HEK293 (cell line): ENCODE data around the gene NCOA7.

Source experiments
- CTCF ChIA-PET: fragments of 350-600 bp; formaldehyde crosslinking; extraction: SDS; loops from one replicate; lab custom pipeline; 2021; ENCODE audit warnings: antibody characterized with exemption; lab: Yijun Ruan, JAX
- POLR2A ChIA-PET: fragments of 300-600 bp; formaldehyde crosslinking; extraction: SDS; loops from one replicate; lab custom pipeline; 2020; ENCODE audit warnings: antibody characterized with exemption, inconsistent platforms; lab: Yijun Ruan, JAX
- H3K27ac ChIP-seq: fragments of 200-500 bp; sonication (Bioruptor generic); 2 replicates; pipeline ENCODE4 v1.5.1; 2014; ENCODE audit warnings: low read depth, low read length, control low read depth, inconsistent platforms; ENCODE audit errors: extremely low read depth
- H3K36me3 ChIP-seq, 2 experiments: fragments of 200-500 bp in 1 of 2; sonication (Bioruptor generic) in 1 of 2; 1 replicate in 1 of 2; 2 replicates in 1 of 2; pipeline ENCODE4 v1.5.1; 2014 to 2017; ENCODE audit warnings: inconsistent platforms in 2 of 2, low read length in 2 of 2; ENCODE audit not compliant: control insufficient read depth in 2 of 2, insufficient read depth in 1 of 2
- H3K4me1 ChIP-seq: fragments of 200-500 bp; sonication (Bioruptor generic); 2 replicates; pipeline ENCODE4 v1.5.1; 2014; ENCODE audit warnings: mild to moderate bottlenecking, low read length, inconsistent platforms; ENCODE audit not compliant: control insufficient read depth, insufficient read depth
- H3K4me3 ChIP-seq: 2 replicates; pipeline ENCODE4 v1.5.1; 2011; ENCODE audit warnings: low read depth, mild to moderate bottlenecking, control low read depth, low read length, moderate library complexity
- H3K9me3 ChIP-seq: fragments of 200-500 bp; sonication (Bioruptor generic); 2 replicates; pipeline ENCODE4 v1.5.1; 2014; ENCODE audit warnings: low read depth, low read length, inconsistent platforms; ENCODE audit not compliant: control insufficient read depth, insufficient read depth
- BCL11B ChIP-seq: fragments of 450-650 bp; formaldehyde crosslinking; IDR thresholded peaks from 2 replicates; pipeline ENCODE4 v1.5.1; 2016; ENCODE audit warnings: low read depth, missing biosample characterization, missing genetic modification characterization
- FEZF1 ChIP-seq: fragments of 450-650 bp; formaldehyde crosslinking; IDR thresholded peaks from 2 replicates; pipeline ENCODE4 v1.5.1; 2016; ENCODE audit warnings: missing biosample characterization, missing genetic modification characterization
- KLF10 ChIP-seq: fragments of 450-650 bp; IDR thresholded peaks from 2 replicates; pipeline ENCODE4 v1.5.1; 2018; ENCODE audit warnings: missing biosample characterization, mild to moderate bottlenecking, missing genetic modification characterization
- KLF16 ChIP-seq: fragments of 450-650 bp; formaldehyde crosslinking; IDR thresholded peaks from 2 replicates; pipeline ENCODE4 v1.5.1; 2017; ENCODE audit warnings: missing biosample characterization, missing genetic modification characterization
- KLF7 ChIP-seq: fragments of 450-650 bp; formaldehyde crosslinking; IDR thresholded peaks from 2 replicates; pipeline ENCODE4 v1.5.1; 2016; ENCODE audit warnings: missing biosample characterization, missing genetic modification characterization, borderline replicate concordance
- KLF8 ChIP-seq: fragments of 450-650 bp; formaldehyde crosslinking; IDR thresholded peaks from 2 replicates; pipeline ENCODE4 v1.5.1; 2016; ENCODE audit warnings: missing biosample characterization, missing genetic modification characterization
- TCF7L2 ChIP-seq: IDR thresholded peaks from 2 replicates; pipeline ENCODE4 v1.6.1; 2011; ENCODE audit warnings: low read depth, mild to moderate bottlenecking, inconsistent platforms, low read length, moderate library complexity, borderline replicate concordance
- ZBTB8A ChIP-seq: fragments of 450-650 bp; formaldehyde crosslinking; IDR thresholded peaks from 2 replicates; pipeline ENCODE4 v1.5.1; 2016; ENCODE audit warnings: missing biosample characterization, missing genetic modification characterization
- ZFP69B ChIP-seq: fragments of 450-650 bp; formaldehyde crosslinking; IDR thresholded peaks from 2 replicates; pipeline ENCODE4 v1.5.1; 2016; ENCODE audit warnings: missing biosample characterization, missing genetic modification characterization
- ZNF132 ChIP-seq: fragments of 450-650 bp; formaldehyde crosslinking; IDR thresholded peaks from 2 replicates; pipeline ENCODE4 v1.5.1; 2017; ENCODE audit warnings: missing biosample characterization, missing genetic modification characterization, borderline replicate concordance
- ZNF2 ChIP-seq: fragments of 450-650 bp; formaldehyde crosslinking; IDR thresholded peaks from 2 replicates; pipeline ENCODE4 v1.5.1; 2016; ENCODE audit warnings: missing biosample characterization, missing genetic modification characterization
- ZNF23 ChIP-seq: fragments of 450-650 bp; formaldehyde crosslinking; IDR thresholded peaks from 2 replicates; pipeline ENCODE4 v1.5.1; 2016; ENCODE audit warnings: missing biosample characterization, missing genetic modification characterization, borderline replicate concordance
- ZNF416 ChIP-seq: fragments of 450-650 bp; formaldehyde crosslinking; IDR thresholded peaks from 2 replicates; pipeline ENCODE4 v1.5.1; 2016; ENCODE audit warnings: missing biosample characterization, missing genetic modification characterization
- ZNF426 ChIP-seq: fragments of 450-650 bp; formaldehyde crosslinking; IDR thresholded peaks from 2 replicates; pipeline ENCODE4 v1.5.1; 2017; ENCODE audit warnings: missing biosample characterization, missing genetic modification characterization, mild to moderate bottlenecking, inconsistent platforms, moderate library complexity
- ZNF560 ChIP-seq: fragments of 450-650 bp; formaldehyde crosslinking; IDR thresholded peaks from 2 replicates; pipeline ENCODE4 v1.5.1; 2017; ENCODE audit warnings: missing biosample characterization, missing genetic modification characterization, borderline replicate concordance
- ZNF626 ChIP-seq: fragments of 450-650 bp; sonication (Bioruptor Pico); formaldehyde crosslinking; IDR thresholded peaks from 2 replicates; pipeline ENCODE4 v1.5.1; 2018; ENCODE audit warnings: missing biosample characterization, missing genetic modification characterization, inconsistent platforms
- ZNF76 ChIP-seq: fragments of 450-650 bp; formaldehyde crosslinking; IDR thresholded peaks from 2 replicates; pipeline ENCODE4; 2016; ENCODE audit warnings: low read depth, missing biosample characterization, missing genetic modification characterization, borderline replicate concordance
- ZNF843 ChIP-seq: fragments of 450-650 bp; formaldehyde crosslinking; IDR thresholded peaks from 2 replicates; pipeline ENCODE4 v1.5.1; 2016; ENCODE audit warnings: missing biosample characterization, missing genetic modification characterization
- ZSCAN30 ChIP-seq: fragments of 450-650 bp; IDR thresholded peaks from 2 replicates; pipeline ENCODE4 v1.5.1; 2018; ENCODE audit warnings: missing biosample characterization, mild to moderate bottlenecking, missing genetic modification characterization, moderate library complexity
- TF ChIP-seq, protein P1 (sequence below): fragments of 450-650 bp; formaldehyde crosslinking; conservative IDR thresholded peaks from 2 replicates; pipeline ENCODE4 v1.5.1; 2016; ENCODE audit warnings: low read depth, missing biosample characterization, missing genetic modification characterization
- TF ChIP-seq, protein P2 (sequence below): fragments of 450-650 bp; formaldehyde crosslinking; IDR thresholded peaks from 2 replicates; pipeline ENCODE4 v1.5.1; 2017; ENCODE audit warnings: missing biosample characterization, mild to moderate bottlenecking, missing genetic modification characterization, moderate library complexity
- TF ChIP-seq, protein P3 (sequence below): fragments of 450-650 bp; formaldehyde crosslinking; IDR thresholded peaks from 2 replicates; pipeline ENCODE4 v1.5.1; 2016; ENCODE audit warnings: missing biosample characterization, missing genetic modification characterization
- TF ChIP-seq, protein P4 (sequence below): fragments of 450-650 bp; formaldehyde crosslinking; IDR thresholded peaks from 2 replicates; pipeline ENCODE4 v1.5.1; 2017; ENCODE audit warnings: missing biosample characterization, missing genetic modification characterization

NCOA7 gene

DNA sequence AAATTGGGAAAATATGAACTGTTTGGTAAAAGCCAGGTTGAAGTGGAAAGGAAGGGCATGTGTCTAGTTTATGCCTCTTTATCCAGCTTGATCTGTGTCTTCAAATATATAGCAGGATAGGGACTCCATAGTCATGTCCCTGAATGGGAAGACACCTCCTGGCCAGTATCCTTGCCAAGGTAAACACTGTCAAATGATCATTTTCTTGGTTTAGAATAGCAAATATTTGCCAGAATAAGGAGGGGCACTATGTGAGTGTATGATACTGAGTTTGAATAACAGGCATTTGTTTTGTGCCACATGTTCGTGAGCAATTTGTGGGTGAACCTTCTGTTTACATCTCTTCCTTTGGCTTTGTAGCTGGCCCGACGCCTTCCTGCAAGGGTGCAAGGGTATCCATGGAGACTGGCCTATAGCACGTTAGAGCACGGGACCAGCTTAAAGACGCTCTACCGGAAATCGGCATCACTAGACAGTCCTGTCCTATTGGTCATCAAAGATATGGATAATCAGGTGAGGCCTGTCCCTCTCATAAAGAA is 131.6 kb downstream of the NCOA7 start (continued):
- TF ChIP-seq BCL11B (tag by site-specific recombination) (no peak), ZNF416 (tag by site-specific recombination) (no peak), ZNF76 (no peak), ZBTB8A (tag by site-specific recombination) (no peak), KLF16 (tag by site-specific recombination) (no peak), FEZF1 (tag by site-specific recombination) (no peak)
- TF ChIP-seq, protein P1, sequence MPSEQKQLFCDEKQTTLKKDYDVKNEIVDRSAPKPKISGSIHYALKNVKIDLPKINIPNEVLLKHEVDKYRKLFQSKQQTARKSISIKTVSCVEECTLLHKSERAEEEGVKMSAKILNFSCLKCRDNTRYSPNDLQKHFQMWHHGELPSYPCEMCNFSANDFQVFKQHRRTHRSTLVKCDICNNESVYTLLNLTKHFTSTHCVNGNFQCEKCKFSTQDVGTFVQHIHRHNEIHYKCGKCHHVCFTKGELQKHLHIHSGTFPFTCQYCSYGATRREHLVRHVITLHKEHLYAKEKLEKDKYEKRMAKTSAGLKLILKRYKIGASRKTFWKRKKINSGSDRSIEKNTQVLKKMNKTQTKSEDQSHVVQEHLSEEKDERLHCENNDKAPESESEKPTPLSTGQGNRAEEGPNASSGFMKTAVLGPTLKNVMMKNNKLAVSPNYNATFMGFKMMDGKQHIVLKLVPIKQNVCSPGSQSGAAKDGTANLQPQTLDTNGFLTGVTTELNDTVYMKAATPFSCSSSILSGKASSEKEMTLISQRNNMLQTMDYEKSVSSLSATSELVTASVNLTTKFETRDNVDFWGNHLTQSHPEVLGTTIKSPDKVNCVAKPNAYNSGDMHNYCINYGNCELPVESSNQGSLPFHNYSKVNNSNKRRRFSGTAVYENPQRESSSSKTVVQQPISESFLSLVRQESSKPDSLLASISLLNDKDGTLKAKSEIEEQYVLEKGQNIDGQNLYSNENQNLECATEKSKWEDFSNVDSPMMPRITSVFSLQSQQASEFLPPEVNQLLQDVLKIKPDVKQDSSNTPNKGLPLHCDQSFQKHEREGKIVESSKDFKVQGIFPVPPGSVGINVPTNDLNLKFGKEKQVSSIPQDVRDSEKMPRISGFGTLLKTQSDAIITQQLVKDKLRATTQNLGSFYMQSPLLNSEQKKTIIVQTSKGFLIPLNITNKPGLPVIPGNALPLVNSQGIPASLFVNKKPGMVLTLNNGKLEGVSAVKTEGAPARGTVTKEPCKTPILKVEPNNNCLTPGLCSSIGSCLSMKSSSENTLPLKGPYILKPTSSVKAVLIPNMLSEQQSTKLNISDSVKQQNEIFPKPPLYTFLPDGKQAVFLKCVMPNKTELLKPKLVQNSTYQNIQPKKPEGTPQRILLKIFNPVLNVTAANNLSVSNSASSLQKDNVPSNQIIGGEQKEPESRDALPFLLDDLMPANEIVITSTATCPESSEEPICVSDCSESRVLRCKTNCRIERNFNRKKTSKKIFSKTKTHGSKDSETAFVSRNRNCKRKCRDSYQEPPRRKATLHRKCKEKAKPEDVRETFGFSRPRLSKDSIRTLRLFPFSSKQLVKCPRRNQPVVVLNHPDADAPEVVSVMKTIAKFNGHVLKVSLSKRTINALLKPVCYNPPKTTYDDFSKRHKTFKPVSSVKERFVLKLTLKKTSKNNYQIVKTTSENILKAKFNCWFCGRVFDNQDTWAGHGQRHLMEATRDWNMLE, result no peak

DNA sequence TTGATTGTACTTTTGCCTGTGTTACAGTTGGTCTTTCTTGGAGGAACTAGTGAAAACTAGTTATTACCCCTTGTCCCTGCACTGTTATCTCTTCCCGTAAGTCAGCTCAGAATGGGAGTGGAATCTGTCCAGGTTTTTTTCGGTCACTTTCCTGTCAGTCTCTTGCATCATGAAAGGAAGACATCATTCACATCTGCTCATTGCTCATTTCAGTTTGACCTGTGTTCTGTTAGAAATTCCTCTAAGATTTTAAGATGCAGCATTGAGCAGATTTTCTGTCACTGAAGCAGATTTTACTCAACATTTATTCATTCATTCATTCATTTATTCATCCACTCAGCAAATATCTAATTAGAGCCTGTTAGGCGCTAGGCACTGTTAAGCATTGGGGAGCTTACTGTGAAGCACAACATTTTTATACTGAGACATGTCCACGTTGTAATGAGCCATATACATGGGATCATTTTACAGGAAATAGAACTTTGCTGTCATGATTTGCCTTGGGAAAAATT is 132.7 kb downstream of the NCOA7 start:
- TF ChIP-seq FEZF1 (tag by site-specific recombination) (peak; percentile 62), ZNF843 (tag by site-specific recombination) (no peak)
- ChIA-PET POLR2A (no interaction called here), CTCF (interaction anchor here (0.6 to 2.7 kb wide), 7 partner anchors 13 to 1911 kb away, joined by 3 to 12 read pairs (median 3); partner anchors contain the start of gene HINT3)
- peaks cover 3% of the 10 kb centered on the region; the same call in 1 of the 2 replicates for H3K4me1 ChIP-seq
- H3K4me3 ChIP-seq, result no peak overlapping the region
- no peak overlapping the region for H3K27ac ChIP-seq
- H3K9me3 ChIP-seq, result no peaks in the 10 kb centered on the region
- peaks cover 0 to 59% of the 10 kb centered on the region in 2 experiments; a peak in 2 of 3 replicates for H3K36me3 ChIP-seq

DNA sequence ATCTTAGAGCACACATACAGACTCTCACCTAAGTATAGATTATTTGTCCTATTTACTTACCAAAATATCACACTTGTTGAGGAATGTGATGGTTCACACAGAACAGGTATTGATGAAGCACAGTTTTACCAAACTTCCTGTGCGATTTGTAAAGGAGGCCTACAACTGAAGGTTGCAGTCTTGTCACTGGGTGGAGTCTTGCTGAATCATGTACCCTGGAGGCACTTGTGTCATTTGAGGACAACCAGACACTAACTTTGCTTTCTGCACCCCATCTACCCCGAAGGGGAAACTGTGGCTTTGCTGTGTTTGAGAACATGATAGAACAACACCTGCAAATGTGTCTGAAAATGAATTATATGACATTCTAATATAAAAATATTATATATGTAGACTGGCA is 133.4 kb downstream of the NCOA7 start:
- ChIA-PET POLR2A (interaction anchor here (1.2 kb wide), 1 partner anchor 16 kb away, joined by 3 read pairs; no protein-coding TSS in a partner anchor), CTCF (interaction anchor here (0.6 to 2.7 kb wide), 5 partner anchors 14 to 236 kb away, joined by 3 to 12 read pairs (median 5); partner anchors contain the start of gene HINT3)
- Histone ChIP-seq H3K4me1 (peaks cover 3% of the 10 kb centered on the region; the same call in 1 of the 2 replicates), H3K4me3 (no peak overlapping the region), H3K9me3 (no peaks in the 10 kb centered on the region), H3K27ac (no peak overlapping the region), H3K36me3 (peaks cover 0 to 65% of the 10 kb centered on the region in 2 experiments; a peak in 2 of 3 replicates)
- TF ChIP-seq KLF10 (tag by site-specific recombination) (no peak), ZNF560 (tag by site-specific recombination) (no peak), KLF7 (tag by site-specific recombination) (no peak), ZNF23 (tag by site-specific recombination) (no peak), TCF7L2 (no peak), ZNF416 (tag by site-specific recombination) (no peak), ZBTB8A (tag by site-specific recombination) (no peak), ZNF426 (tag by site-specific recombination) (no peak), ZNF626 (tag by site-specific recombination) (no peak), ZNF2 (tag by site-specific recombination) (no peak), ZSCAN30 (no peak), ZFP69B (tag by site-specific recombination) (no peak), KLF8 (no peak), ZNF132 (tag by site-specific recombination) (no peak)
- TF ChIP-seq, protein P2, sequence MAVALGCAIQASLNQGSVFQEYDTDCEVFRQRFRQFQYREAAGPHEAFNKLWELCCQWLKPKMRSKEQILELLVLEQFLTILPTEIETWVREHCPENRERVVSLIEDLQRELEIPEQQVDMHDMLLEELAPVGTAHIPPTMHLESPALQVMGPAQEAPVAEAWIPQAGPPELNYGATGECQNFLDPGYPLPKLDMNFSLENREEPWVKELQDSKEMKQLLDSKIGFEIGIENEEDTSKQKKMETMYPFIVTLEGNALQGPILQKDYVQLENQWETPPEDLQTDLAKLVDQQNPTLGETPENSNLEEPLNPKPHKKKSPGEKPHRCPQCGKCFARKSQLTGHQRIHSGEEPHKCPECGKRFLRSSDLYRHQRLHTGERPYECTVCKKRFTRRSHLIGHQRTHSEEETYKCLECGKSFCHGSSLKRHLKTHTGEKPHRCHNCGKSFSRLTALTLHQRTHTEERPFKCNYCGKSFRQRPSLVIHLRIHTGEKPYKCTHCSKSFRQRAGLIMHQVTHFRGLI, result no peak
- TF ChIP-seq, protein P3, sequence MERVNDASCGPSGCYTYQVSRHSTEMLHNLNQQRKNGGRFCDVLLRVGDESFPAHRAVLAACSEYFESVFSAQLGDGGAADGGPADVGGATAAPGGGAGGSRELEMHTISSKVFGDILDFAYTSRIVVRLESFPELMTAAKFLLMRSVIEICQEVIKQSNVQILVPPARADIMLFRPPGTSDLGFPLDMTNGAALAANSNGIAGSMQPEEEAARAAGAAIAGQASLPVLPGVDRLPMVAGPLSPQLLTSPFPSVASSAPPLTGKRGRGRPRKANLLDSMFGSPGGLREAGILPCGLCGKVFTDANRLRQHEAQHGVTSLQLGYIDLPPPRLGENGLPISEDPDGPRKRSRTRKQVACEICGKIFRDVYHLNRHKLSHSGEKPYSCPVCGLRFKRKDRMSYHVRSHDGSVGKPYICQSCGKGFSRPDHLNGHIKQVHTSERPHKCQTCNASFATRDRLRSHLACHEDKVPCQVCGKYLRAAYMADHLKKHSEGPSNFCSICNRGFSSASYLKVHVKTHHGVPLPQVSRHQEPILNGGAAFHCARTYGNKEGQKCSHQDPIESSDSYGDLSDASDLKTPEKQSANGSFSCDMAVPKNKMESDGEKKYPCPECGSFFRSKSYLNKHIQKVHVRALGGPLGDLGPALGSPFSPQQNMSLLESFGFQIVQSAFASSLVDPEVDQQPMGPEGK (tag by site-specific recombination), result no peak
- TF ChIP-seq, protein P4, sequence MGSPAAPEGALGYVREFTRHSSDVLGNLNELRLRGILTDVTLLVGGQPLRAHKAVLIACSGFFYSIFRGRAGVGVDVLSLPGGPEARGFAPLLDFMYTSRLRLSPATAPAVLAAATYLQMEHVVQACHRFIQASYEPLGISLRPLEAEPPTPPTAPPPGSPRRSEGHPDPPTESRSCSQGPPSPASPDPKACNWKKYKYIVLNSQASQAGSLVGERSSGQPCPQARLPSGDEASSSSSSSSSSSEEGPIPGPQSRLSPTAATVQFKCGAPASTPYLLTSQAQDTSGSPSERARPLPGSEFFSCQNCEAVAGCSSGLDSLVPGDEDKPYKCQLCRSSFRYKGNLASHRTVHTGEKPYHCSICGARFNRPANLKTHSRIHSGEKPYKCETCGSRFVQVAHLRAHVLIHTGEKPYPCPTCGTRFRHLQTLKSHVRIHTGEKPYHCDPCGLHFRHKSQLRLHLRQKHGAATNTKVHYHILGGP, result no peak
